Measurements from ENCODE around the gene NRSN1.
A peak's percentile ranks its signal among the peaks of the same experiment; 100 is the strongest.
"Not testable (repeated sequence)": the region's sequence is repeated elsewhere in the genome, so short reads cannot be mapped to it uniquely, and the experiment has no call there.

The NRSN1 gene

DNA sequence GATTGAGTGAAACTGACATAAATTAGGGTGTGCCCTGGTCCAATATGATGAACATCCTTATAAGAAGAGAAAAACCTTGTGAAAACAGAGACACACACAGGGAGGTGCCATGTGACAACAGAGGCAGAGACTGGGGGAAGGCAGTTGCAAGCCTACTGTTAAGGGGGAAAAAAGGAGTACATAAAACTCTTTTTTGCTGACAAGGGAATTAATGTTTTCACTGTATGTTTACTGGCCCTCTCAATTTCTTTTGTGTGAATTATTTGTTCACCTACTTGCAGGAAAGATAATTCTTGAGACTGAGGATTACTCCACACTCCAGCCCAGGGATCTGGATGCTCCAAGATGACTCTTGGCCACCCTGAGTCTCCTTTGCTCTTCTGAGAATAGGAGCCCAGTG, 12.1 kb upstream of the NRSN1 start:
- no peak overlapping the region for H3K27ac Mint-ChIP-seq
- no peak for DNase-seq
- peaks cover 1% of the 10 kb centered on the region for H3K9me3 Mint-ChIP-seq
- CTCF ChIA-PET = no interaction called here
- no peaks in the 10 kb centered on the region for H3K4me1 Mint-ChIP-seq
- H3K4me3 Mint-ChIP-seq = no peak overlapping the region
- H3K36me3 Mint-ChIP-seq = no peaks in the 10 kb centered on the region
- no peaks in the 10 kb centered on the region for H3K27me3 Mint-ChIP-seq

DNA sequence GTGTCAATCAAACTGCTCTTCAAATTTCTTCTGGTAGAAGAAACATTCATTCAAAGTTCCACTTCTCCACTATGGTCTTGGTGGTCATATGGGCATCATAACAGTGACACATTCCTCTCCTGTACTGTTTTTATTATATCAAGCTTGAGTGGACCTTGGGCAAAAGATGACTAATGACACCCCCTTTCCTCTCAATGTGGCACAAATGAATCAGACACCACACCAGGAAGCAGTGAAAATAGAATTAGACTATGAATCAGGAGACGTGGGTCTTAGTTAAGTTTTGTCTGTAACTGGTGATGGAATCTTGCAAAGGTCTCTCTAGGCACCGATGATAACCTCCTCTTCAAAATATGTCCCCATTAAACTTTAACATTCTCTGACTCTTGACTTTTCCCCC, 9.0 kb upstream of the NRSN1 start:
- Mint-ChIP-seq H3K36me3 (no peaks in the 10 kb centered on the region), H3K27me3 (no peaks in the 10 kb centered on the region), H3K9me3 (peaks cover 1% of the 10 kb centered on the region), H3K4me3 (no peak overlapping the region), H3K27ac (no peak overlapping the region), H3K4me1 (no peaks in the 10 kb centered on the region)
- no peak for DNase-seq
- CTCF ChIA-PET = no interaction called here

DNA sequence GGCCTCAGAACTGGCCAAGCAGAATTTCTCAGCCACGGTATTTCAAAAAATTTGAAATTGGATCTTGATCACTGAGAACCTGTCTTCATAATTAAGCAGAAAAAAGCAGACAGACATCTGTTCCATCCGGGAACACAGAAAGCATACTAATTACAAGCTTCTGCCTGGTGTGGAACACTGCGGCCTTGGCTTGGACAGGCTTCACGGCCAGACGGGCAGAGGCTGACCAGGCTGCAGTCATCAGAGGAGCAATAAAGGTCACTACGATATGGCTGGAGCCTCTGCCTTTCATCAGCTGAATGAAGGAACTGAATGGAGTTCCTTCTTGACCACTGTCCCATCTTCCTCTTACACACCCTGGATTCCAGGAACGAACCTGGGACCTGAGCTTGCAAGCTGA, 3.9 kb upstream of the NRSN1 start:
- H3K27ac Mint-ChIP-seq = no peak overlapping the region
- no peak for DNase-seq
- H3K27me3 Mint-ChIP-seq = peaks cover 8% of the 10 kb centered on the region
- H3K9me3 Mint-ChIP-seq = peaks cover 1% of the 10 kb centered on the region
- peaks cover 2% of the 10 kb centered on the region for H3K4me1 Mint-ChIP-seq
- CTCF ChIA-PET = no interaction called here
- no peak overlapping the region for H3K4me3 Mint-ChIP-seq
- no peaks in the 10 kb centered on the region for H3K36me3 Mint-ChIP-seq

DNA sequence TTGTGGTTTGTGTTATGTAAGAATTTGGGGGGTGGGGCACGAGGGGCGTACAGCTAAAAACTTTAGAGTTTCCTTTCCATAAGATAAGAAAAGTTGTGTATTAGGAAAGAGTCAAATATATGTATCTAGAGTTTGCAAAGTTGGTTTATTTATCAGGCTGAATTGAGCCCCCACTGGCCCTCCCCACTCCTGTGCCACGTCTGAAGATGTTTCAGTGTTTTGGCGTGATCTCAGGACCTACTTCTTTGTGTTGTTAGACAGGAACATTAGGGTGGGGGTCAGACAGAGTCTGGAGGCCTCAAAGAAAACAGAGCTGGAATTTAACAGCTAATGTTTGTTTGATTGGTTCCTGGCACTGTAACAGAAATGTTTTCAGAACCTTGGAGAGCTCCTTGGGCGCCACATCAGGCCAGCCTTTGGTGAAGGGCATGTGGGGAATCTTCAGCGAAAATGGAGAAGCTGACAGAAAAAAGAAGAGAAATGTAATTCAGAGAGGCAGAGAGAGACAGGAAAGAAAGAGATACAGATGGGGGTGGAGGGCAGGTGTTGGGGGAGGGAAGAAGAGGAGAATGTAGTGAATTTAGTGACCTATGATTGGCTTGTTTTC, 674 bp downstream of the NRSN1 start:
- Mint-ChIP-seq H3K9me3 (peaks cover 1% of the 10 kb centered on the region), H3K27ac (no peak overlapping the region), H3K4me1 (peaks cover 2% of the 10 kb centered on the region), H3K4me3 (no peak overlapping the region), H3K27me3 (peaks cover 8% of the 10 kb centered on the region), H3K36me3 (no peaks in the 10 kb centered on the region)
- CTCF ChIA-PET = no interaction called here
- peak; percentile 57 for DNase-seq

DNA sequence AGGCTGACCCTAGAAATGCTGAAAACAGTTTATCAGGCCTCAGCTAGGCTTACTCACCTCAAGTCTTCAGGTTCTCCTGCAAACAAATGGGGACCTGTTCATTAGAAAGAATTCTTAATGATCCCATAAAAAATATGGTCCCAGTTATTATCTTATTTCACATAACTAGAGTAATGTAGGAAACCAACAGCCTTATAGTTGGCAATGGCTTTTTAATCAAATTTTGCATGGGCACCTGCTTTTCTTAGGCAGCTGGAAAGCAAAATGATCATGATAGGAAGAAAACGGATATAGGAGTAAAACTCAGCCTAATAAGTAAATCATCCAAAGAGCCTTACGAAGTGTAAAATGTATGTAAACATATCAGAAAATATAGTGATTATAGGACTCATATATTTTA, 1.3 kb downstream of the NRSN1 start:
- Mint-ChIP-seq H3K4me3 (no peak overlapping the region), H3K27ac (no peak overlapping the region), H3K4me1 (peaks cover 2% of the 10 kb centered on the region), H3K27me3 (peaks cover 8% of the 10 kb centered on the region), H3K36me3 (no peaks in the 10 kb centered on the region), H3K9me3 (peaks cover 1% of the 10 kb centered on the region)
- no peak for DNase-seq
- CTCF ChIA-PET = no interaction called here

DNA sequence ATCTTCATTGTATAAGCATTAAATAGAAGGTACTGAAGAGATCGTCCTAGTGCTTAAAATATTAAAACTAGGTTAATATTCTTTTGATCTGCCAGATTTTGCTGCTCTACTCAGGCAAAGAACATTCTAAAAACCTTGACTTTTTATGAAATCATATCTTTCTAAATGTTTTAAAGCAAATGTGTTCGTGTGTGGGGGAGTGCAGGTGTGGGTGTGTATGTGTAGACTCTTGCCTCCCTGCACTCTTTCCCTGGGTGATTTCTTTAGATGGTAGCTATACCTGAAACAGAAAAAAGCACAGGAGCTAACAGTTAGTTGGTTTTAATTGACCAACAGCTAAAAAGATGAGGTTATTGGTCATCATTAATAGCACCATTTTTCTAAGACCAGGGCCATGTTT, 5.7 kb downstream of the NRSN1 start:
- H3K4me3 Mint-ChIP-seq = no peak overlapping the region
- H3K4me1 Mint-ChIP-seq = no peaks in the 10 kb centered on the region
- CTCF ChIA-PET = no interaction called here
- H3K27me3 Mint-ChIP-seq = peaks cover 3% of the 10 kb centered on the region
- H3K9me3 Mint-ChIP-seq = peaks cover 1% of the 10 kb centered on the region
- no peak for DNase-seq
- H3K36me3 Mint-ChIP-seq = no peaks in the 10 kb centered on the region
- no peak overlapping the region for H3K27ac Mint-ChIP-seq

DNA sequence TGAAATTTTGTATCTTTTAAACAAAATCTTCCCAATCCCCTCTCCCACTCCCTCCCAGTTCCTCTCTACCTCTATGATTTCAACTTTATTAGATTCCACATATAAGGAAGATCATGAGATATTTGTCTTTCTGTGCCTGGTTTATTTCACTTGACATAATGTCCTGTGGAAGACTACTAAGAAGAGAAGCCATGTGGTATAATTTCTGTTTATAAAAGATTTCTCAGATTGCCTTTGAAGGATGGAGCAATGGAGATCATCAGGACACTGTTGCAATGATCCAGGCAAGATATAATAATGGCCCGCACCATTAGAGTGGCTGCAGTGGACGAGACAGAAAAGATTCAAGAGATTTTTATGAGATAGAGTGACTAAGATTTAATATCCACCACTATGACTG, 13.1 kb downstream of the NRSN1 start:
- Mint-ChIP-seq H3K4me1 (no peaks in the 10 kb centered on the region), H3K36me3 (no peaks in the 10 kb centered on the region), H3K27me3 (no peaks in the 10 kb centered on the region), H3K9me3 (peaks cover 2% of the 10 kb centered on the region), H3K27ac (no peak overlapping the region), H3K4me3 (no peak overlapping the region)
- CTCF ChIA-PET = no interaction called here
- no peak for DNase-seq

DNA sequence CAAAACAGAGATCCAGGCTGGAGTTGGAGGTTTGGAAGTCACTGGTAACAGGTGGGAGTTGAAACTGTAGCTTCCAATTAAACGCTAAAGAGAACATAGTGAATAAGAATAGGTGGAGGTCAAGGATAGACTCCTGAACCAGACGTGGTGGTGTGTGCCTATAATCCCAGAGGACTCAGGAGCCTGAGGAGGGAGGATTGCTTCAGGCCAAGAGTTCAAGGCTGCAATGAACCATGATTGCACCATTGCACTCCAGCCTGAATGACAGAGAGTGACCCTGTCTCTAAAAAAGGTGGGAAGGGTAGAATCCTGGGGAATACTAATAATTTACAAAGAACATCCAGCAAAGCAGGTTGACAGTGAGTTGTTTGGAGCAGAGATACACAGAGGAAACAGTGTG, 13.6 kb downstream of the NRSN1 start:
- H3K9me3 Mint-ChIP-seq = peaks cover 2% of the 10 kb centered on the region
- no peak overlapping the region for H3K27ac Mint-ChIP-seq
- CTCF ChIA-PET = no interaction called here

DNA sequence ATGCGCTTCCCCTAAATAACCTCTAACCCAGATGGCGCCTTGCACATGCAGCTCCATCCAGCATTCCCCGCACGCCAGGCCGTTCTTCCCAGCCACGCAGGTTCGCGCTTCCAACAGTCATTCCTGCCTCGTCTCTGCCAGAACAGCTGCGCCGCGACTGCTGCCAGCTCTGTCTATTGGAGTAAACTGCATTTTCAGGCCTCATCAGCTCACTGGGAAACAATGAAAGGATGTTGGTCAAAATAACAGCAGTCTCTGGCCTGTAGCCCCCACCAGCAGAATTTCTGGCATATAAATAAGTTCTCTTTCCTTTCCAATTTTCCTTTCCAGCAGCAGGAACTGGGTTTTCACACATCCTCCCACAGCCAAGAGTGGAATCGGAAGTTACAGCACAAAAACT, 14.6 kb downstream of the NRSN1 start:
- no peaks in the 10 kb centered on the region for H3K4me1 Mint-ChIP-seq
- H3K9me3 Mint-ChIP-seq = peaks cover 2% of the 10 kb centered on the region
- CTCF ChIA-PET = no interaction called here
- H3K4me3 Mint-ChIP-seq = no peak overlapping the region
- H3K27ac Mint-ChIP-seq = no peak overlapping the region
- no peak for DNase-seq
- H3K36me3 Mint-ChIP-seq = no peaks in the 10 kb centered on the region
- no peaks in the 10 kb centered on the region for H3K27me3 Mint-ChIP-seq

More for the DNA sequence above, 13.6 kb downstream of the NRSN1 start:
- Mint-ChIP-seq H3K27me3 (no peaks in the 10 kb centered on the region), H3K36me3 (no peaks in the 10 kb centered on the region), H3K4me1 (no peaks in the 10 kb centered on the region), H3K4me3 (no peak overlapping the region)
- no peak for DNase-seq

DNA sequence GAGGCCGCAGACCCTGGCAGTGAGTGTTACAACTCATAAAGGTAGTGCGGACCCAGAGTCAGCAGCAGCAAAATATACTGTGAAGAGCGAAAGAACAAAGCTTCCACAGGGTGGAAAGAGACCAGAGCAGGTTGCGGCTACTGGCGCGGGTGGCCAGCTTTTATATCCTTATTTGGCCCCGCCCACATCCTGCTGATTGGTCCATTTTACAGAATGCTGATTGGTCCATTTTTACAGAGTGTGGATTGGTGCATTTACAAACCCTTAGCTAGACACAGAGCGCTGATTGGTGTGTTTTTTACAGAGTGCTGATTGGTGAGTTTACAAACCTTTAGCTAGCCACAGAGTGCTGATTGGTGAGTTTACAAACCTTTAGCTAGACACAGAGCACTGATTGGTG, 16.7 kb downstream of the NRSN1 start:
- H3K9me3 Mint-ChIP-seq, DNase-seq, H3K27me3 Mint-ChIP-seq, H3K27ac Mint-ChIP-seq, H3K36me3 Mint-ChIP-seq, CTCF ChIA-PET, H3K4me3 Mint-ChIP-seq, H3K4me1 Mint-ChIP-seq: not testable (repeated sequence)

DNA sequence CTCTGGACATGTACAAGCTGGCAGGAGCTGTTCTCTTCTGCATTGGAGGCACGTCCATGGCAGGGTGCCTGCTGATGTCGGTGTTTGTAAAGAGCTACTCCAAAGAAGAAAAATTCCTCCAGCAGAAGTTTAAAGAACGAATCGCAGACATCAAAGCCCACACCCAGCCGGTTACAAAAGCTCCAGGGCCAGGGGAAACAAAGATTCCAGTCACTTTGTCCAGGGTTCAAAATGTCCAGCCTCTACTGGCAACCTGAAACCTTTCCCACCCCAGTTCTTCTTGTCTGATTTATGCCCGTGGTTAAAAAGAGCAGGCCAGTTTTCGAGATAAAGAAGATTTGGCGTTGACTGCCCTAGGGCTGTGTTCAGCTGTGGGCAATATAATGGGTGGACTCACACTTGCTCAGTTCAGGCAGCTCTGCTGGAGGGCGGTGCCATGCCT, 19.7 kb downstream of the NRSN1 start:
- H3K4me3 Mint-ChIP-seq = no peak overlapping the region
- no peaks in the 10 kb centered on the region for H3K4me1 Mint-ChIP-seq
- H3K9me3 Mint-ChIP-seq = peaks cover 2% of the 10 kb centered on the region
- no peak for DNase-seq
- no peaks in the 10 kb centered on the region for H3K36me3 Mint-ChIP-seq
- no peak overlapping the region for H3K27ac Mint-ChIP-seq
- CTCF ChIA-PET = no interaction called here
- peaks cover 1% of the 10 kb centered on the region for H3K27me3 Mint-ChIP-seq

DNA sequence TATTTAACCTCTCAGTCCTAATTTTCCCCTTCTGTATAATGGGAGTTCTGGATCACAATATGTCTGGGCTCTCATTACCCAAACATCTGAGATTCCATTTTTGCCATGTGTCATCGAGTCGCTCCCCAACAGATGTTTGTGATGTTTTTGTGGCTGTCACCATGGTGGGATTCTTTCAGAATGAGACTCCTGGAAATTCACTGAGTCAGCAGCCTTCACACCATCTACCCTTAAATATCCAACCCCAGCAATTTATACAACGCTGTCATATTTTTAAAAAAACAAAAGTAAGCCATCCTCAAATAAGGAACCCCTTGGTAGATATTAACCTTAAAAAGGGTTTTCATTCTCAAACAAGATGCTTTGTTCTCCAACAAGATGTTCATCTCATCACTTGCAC, 20.9 kb downstream of the NRSN1 start:
- H3K27ac Mint-ChIP-seq = no peak overlapping the region
- H3K4me3 Mint-ChIP-seq = no peak overlapping the region
- CTCF ChIA-PET = no interaction called here
- H3K9me3 Mint-ChIP-seq = no peaks in the 10 kb centered on the region
- peaks cover 4% of the 10 kb centered on the region for H3K27me3 Mint-ChIP-seq
- H3K36me3 Mint-ChIP-seq = no peaks in the 10 kb centered on the region
- no peaks in the 10 kb centered on the region for H3K4me1 Mint-ChIP-seq
- no peak for DNase-seq

DNA sequence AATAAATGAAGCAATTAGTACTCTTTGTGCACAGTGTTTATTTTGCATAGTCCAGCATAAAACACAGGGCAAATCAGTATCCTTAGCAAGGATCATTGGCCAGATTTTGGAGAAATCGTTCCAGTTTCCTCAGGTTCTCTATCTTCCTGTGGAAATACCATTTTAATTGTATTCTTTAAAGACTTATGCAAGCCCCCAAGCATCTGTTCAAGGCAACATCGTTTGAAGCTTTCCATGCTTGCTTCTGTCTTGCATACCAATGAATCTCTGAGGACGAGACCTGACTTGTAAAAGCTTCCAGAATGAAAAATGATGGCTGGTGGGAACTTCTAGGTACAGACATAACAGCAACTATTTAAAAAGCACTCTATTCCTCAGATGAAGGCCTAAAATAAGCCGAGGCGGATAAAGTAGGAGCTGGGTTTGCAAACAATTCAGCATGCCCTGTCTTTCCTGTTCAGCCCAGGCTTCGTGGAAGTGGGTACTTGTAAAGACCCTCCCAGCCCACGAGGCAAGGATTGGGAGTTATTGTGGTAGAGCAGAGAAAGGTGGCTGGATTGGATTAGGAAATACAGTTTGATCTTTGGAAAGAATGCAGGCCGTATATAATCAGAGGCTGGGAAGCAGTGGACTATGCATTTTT, 21.6 kb downstream of the NRSN1 start:
- CTCF ChIA-PET = no interaction called here
- peaks cover 4% of the 10 kb centered on the region for H3K27me3 Mint-ChIP-seq
- H3K4me1 Mint-ChIP-seq = no peaks in the 10 kb centered on the region
- no peak overlapping the region for H3K27ac Mint-ChIP-seq
- no peaks in the 10 kb centered on the region for H3K36me3 Mint-ChIP-seq
- no peak for DNase-seq
- H3K4me3 Mint-ChIP-seq = no peak overlapping the region
- H3K9me3 Mint-ChIP-seq = no peaks in the 10 kb centered on the region

DNA sequence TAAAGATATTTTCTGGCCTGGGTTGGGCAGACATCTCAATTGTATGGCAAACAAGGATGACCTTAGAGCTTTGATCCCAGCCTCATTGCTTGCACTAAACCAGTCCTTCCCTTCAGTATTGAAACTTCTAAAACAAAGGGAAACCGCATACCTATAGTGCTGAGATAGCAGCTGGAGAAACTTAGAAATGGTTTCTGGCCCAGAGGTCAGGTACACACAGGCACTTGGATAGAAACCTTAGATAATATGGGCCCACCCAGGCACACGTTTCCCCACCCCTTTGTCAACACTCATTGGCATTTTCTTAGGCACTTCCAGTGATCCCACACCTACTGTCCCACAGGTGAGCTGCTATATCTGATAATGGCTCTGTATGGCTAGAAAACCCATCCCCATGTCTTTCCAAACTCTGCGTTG, 22.1 kb downstream of the NRSN1 start:
- CTCF ChIA-PET = no interaction called here
- Mint-ChIP-seq H3K4me3 (no peak overlapping the region), H3K27ac (no peak overlapping the region)

DNA sequence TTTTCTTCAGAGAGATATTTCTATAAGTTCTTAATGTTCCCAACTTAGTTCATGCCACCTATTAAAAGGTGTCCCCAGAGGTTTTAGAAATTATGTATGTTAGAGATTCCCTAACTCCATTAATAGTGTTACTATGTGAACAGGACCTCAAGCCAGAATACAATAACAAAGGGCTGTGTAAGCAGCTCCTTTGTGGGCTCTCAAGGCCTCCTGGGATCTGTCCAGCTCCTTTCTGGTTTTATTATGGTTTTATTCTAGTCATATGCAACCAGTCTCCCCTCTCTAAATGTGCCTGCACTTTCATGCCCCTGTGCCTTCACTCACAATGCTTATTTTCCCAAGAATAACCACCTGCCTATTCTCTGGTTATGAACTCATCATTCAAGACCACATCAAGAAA, 22.7 kb downstream of the NRSN1 start:
- Mint-ChIP-seq H3K9me3 (no peaks in the 10 kb centered on the region), H3K36me3 (no peaks in the 10 kb centered on the region), H3K27ac (no peak overlapping the region), H3K27me3 (peaks cover 4% of the 10 kb centered on the region), H3K4me3 (no peak overlapping the region), H3K4me1 (no peaks in the 10 kb centered on the region)
- no peak for DNase-seq
- CTCF ChIA-PET = no interaction called here

More for the DNA sequence above, 22.1 kb downstream of the NRSN1 start:
- Mint-ChIP-seq H3K9me3 (no peaks in the 10 kb centered on the region), H3K4me1 (no peaks in the 10 kb centered on the region), H3K36me3 (no peaks in the 10 kb centered on the region), H3K27me3 (peaks cover 4% of the 10 kb centered on the region)
- no peak for DNase-seq
